Measurements from ENCODE around the gene ESRRG. TPM values are rescaled to one million over a fixed set of nuclear protein-coding genes. Genes with fewer than 3 reads are reported as not detected.
"Not testable (repeated sequence)": the region's sequence is repeated elsewhere in the genome, so short reads cannot be mapped to it uniquely, and the experiment has no call there.

The ESRRG gene
- total RNA-seq, 2 experiments from 2014 or later = not detected

DNA sequence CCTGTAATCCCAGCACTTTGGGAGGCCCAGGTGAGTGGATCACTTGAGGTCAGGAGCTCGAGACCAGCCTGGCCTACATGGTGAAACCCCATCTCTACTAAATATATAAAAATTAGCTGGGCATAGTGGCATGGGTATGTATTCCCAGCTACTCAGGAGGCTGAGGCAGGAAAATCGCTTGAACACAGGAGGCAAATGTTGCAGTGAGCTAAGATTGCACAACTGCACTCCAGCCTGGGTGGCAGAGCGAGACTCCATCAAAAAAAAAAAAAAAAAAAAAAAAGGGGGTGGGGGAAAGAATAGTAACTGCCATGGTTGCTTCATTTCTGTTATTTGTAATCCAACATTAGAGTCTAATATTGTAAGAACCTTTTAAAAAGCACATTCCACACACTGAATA, 193.4 kb downstream of the ESRRG start:
- CTCF ChIA-PET = interaction anchor here (0.7 kb wide), 1 partner anchor 10 kb away, joined by 3 read pairs; no protein-coding TSS in a partner anchor

DNA sequence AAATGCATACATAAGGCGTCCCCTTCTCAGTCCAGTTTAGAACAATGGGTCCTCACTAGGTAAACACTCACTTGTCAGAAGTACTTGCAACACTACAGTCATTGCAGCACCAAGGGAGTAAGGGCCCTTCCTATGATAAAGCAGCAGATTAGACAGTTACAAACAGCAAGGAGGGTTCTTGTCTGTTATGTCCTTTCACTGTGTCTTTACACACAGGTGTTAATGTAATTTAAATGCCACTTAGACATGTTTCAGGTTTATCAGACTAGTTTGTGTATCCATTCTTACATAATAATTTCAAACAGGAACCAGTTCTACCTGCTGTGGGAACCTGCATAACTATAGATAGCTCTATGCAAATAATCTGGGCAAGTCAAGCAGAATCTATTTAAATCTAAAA, 194.4 kb downstream of the ESRRG start:
- CTCF ChIA-PET = interaction anchor here (0.7 kb wide), 1 partner anchor 8 kb away, joined by 3 read pairs; no protein-coding TSS in a partner anchor
- H3K4me3 Mint-ChIP-seq = no peak overlapping the region
- H3K27ac Mint-ChIP-seq = no peak overlapping the region
- H3K27me3 Mint-ChIP-seq = no peaks in the 10 kb centered on the region
- peaks cover 7% of the 10 kb centered on the region for H3K9me3 Mint-ChIP-seq
- POLR2A ChIA-PET = no interaction called here
- no peak for DNase-seq
- H3K4me1 Mint-ChIP-seq = no peaks in the 10 kb centered on the region
- H3K36me3 Mint-ChIP-seq (ENCODE audit: low read depth) = no peaks in the 10 kb centered on the region

More for the DNA sequence above, 193.4 kb downstream of the ESRRG start:
- H3K27me3 Mint-ChIP-seq; H3K27ac Mint-ChIP-seq; POLR2A ChIA-PET; H3K4me3 Mint-ChIP-seq; H3K36me3 Mint-ChIP-seq (ENCODE audit: low read depth); H3K9me3 Mint-ChIP-seq; H3K4me1 Mint-ChIP-seq; DNase-seq: not testable (repeated sequence)

GRCh38 chr1:216523449-216524190, 199.6 kb downstream of the ESRRG start:
- Mint-ChIP-seq H3K4me1 (no peaks in the 10 kb centered on the region), H3K27ac (no peak overlapping the region), H3K36me3 (ENCODE audit: low read depth) (no peaks in the 10 kb centered on the region), H3K9me3 (peaks cover 2% of the 10 kb centered on the region), H3K27me3 (no peaks in the 10 kb centered on the region), H3K4me3 (no peak overlapping the region)
- POLR2A ChIA-PET = no interaction called here
- DNase-seq = no peak
- CTCF ChIA-PET = no interaction called here

DNA sequence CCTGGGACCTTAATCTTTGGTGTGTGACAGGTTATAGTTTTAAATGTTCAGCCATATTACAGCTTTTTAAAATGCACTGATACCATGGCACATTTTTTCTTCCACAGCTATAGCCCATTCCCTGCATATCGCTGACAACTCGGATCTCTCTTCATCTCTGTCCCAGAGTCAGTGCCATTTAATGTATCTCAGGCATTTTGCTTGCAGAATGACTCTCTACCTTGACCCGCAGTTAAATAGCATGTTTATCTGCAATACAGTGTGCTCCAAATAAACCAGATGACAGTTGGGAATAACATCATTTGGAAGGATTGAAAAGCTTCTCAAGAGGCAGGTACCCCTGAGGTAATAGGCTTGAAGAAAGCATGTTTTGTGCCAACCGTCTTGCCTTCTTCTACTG, 200.2 kb downstream of the ESRRG start:
- no peaks in the 10 kb centered on the region for H3K27me3 Mint-ChIP-seq
- no peak overlapping the region for H3K27ac Mint-ChIP-seq
- DNase-seq = no peak
- POLR2A ChIA-PET = no interaction called here
- CTCF ChIA-PET = no interaction called here
- no peak overlapping the region for H3K4me3 Mint-ChIP-seq
- no peaks in the 10 kb centered on the region for H3K4me1 Mint-ChIP-seq
- H3K36me3 Mint-ChIP-seq (ENCODE audit: low read depth) = no peaks in the 10 kb centered on the region
- H3K9me3 Mint-ChIP-seq = peaks cover 2% of the 10 kb centered on the region

DNA sequence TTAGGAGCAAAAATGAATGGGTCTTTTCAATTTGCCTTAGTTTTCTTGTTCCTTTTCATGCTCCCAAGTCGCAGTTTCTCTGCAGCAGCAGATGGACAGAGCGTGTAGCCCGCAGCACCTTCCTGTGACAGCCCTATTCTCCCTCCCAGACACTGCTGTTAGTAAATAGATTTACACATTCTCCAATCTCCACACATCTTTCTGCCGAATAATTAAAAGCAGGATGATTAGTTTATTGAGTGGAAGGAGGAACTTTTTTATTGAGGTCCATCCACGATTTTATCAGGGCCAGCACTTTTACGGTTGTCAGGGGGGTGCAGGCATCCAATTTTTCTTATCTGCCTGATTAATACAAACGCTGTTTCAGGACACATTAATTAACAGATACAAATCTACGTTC, 201.8 kb downstream of the ESRRG start:
- Mint-ChIP-seq H3K36me3 (ENCODE audit: low read depth) (no peaks in the 10 kb centered on the region), H3K27me3 (no peaks in the 10 kb centered on the region), H3K27ac (no peak overlapping the region), H3K4me1 (no peaks in the 10 kb centered on the region), H3K4me3 (no peak overlapping the region), H3K9me3 (peaks cover 2% of the 10 kb centered on the region)
- POLR2A ChIA-PET = no interaction called here
- DNase-seq = no peak
- CTCF ChIA-PET = no interaction called here

DNA sequence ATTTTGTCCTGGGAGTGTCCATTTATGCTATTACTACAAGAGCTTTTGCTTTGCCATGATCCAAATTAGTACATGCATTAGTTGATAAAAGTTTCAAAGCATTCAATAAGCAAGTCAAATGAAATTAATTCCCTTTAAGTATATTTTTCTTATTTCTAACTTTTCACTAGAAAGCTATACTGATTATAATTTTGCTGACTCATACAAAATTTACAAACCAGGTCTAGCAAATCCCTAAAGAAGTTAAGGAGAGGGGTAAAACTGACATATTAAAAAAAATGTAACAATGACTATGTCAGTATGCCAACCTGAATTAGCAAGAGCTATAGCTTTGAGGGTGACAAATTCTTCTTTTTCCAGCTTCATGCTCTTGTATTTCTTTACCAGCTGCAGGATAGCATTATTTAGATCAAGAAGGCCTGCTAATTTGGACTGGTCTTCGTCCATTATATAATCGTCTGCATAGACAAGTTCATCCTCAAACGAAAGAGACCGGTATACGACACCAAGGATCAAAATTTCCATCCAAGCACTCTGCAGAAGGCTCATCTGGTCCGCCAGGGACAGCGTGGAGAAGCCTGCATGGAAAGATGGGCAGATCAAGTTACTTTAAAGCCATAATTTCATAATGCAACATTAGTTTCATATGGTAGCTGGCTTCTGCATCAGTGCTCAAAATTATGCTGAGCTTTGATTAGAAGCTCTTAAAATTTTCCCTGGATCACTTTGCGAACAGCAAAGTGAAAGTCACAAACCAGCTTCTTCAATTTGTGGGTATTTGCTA, 204.2 kb downstream of the ESRRG start:
- Mint-ChIP-seq H3K36me3 (ENCODE audit: low read depth) (no peaks in the 10 kb centered on the region), H3K4me3 (no peak overlapping the region), H3K27ac (no peak overlapping the region), H3K4me1 (no peaks in the 10 kb centered on the region), H3K9me3 (no peaks in the 10 kb centered on the region), H3K27me3 (no peaks in the 10 kb centered on the region)
- POLR2A ChIA-PET = no interaction called here
- DNase-seq = no peak
- CTCF ChIA-PET = interaction anchor here (0.6 kb wide), 1 partner anchor 11 kb away, joined by 3 read pairs; no protein-coding TSS in a partner anchor

GRCh38 chr1:216502528-216503162, 220.6 kb downstream of the ESRRG start:
- no peaks in the 10 kb centered on the region for H3K36me3 Mint-ChIP-seq (ENCODE audit: low read depth)
- CTCF ChIA-PET = no interaction called here
- POLR2A ChIA-PET = no interaction called here
- no peak overlapping the region for H3K27ac Mint-ChIP-seq
- H3K4me1 Mint-ChIP-seq = no peaks in the 10 kb centered on the region
- peaks cover 5% of the 10 kb centered on the region for H3K9me3 Mint-ChIP-seq
- no peak for DNase-seq
- H3K4me3 Mint-ChIP-seq = no peak overlapping the region
- no peaks in the 10 kb centered on the region for H3K27me3 Mint-ChIP-seq

DNA sequence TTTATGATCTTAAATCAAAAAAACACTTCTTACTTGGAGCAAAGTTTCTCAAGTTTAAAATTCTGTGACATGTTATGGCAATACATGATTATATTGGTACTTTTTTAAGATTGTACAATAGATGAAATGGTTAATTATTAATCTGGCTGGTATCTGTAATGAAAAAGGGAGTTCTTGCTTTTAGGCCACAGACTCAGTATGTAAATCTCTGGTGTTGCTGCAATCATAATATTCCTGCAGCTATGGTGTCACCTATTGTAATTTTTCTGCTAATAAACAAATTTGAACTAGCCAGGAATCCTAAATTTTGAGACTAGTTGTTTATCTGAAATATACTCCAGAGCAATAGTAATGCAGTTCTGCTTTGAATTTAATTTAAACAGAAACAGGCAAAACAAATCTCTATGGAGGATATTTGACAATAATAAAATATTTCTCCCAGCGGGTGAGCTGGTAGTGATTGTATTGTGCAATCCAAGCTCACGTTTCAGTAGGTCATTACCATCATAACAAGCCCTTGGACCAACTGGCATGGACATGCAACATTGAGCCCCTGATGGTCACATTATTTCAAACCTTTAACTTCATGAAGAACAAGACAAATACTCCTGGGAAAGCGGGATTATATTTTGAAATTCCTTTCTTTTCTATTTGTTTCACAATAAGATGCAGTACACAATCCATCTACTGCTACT, 222.8 kb downstream of the ESRRG start:
- Mint-ChIP-seq H3K36me3 (ENCODE audit: low read depth) (no peaks in the 10 kb centered on the region), H3K27me3 (no peaks in the 10 kb centered on the region), H3K9me3 (peaks cover 8% of the 10 kb centered on the region), H3K4me1 (no peaks in the 10 kb centered on the region), H3K4me3 (no peak overlapping the region), H3K27ac (no peak overlapping the region)
- DNase-seq = no peak
- CTCF ChIA-PET = no interaction called here
- POLR2A ChIA-PET = no interaction called here

DNA sequence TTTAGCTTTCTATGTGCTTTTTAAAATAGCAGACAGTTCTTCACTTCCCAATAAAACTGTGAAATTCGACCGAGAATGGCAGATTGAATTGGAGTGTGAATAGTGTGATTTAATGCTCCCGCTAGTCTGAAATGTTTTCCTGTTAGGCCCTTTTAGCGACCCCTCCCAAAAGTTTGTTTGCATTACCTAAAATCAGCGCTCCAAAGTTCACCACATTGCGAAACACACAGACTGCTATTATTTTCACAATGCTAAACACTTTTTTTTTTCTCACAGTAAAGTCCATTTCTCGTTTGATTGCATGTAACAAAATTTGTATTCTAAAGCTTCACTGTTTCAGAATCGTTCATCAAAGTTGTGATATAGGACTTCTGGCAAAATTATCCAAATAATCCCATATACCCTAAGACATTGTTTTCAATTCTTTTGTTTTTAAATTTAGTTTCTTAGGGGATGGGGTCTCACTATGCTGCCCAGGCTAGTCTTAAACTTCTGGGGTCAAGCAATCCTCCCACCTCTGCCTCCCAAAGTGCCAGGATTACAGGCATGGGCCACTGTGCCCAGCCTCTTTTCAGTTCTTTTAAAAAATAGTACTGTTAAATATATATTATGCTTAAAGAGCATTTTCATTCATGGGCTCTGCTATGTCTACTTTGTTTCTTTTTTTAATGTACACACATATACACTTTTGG, 223.5 kb downstream of the ESRRG start:
- H3K36me3 Mint-ChIP-seq (ENCODE audit: low read depth) = no peaks in the 10 kb centered on the region

DNA sequence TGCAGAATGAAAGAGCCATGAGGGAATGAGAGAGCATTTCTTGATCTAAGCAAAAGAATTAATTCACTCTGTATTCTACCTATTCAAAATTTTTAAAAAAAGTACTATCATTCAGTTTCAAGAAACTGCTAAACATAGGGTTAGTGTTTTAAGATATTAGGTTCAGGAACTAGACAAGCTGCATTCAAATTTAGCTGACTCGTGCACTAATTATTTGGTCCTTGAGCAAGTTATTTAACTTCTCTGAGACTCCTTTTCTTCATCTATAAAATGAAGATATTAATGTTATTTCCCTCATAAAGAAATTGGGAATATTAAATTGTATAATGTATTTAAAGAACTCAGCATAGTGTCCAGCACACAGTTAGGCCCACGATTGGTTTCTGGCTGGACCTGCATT, 225.0 kb downstream of the ESRRG start:
- POLR2A ChIA-PET = no interaction called here

More for the DNA sequence above, 223.5 kb downstream of the ESRRG start:
- POLR2A ChIA-PET = no interaction called here
- Mint-ChIP-seq H3K27ac (no peak overlapping the region), H3K4me3 (no peak overlapping the region), H3K9me3 (peaks cover 8% of the 10 kb centered on the region), H3K4me1 (no peaks in the 10 kb centered on the region), H3K27me3 (no peaks in the 10 kb centered on the region)
- DNase-seq = no peak
- CTCF ChIA-PET = no interaction called here

DNA sequence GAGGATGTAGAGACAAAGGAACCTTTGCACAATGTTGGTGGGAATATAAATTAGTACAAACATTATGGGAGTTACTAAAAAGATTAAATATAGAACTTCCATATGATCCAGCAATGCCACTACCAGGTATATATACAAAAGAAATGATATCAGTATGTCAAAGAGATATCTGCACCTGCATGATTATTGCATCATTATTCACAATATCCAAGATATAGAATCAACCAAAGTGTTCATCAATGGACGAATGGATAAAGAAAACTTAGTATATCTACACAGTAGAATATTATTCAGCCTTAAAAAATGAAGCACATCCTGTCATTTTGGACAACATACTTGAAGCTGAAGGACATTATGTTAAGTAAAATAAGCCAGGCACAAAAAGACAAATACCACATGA, 238.2 kb downstream of the ESRRG start:
- H3K4me3 Mint-ChIP-seq = no peak overlapping the region

More for the DNA sequence above, 225.0 kb downstream of the ESRRG start:
- CTCF ChIA-PET = no interaction called here
- Mint-ChIP-seq H3K36me3 (ENCODE audit: low read depth) (no peaks in the 10 kb centered on the region), H3K4me1 (no peaks in the 10 kb centered on the region), H3K4me3 (no peak overlapping the region), H3K9me3 (peaks cover 8% of the 10 kb centered on the region), H3K27ac (no peak overlapping the region), H3K27me3 (no peaks in the 10 kb centered on the region)
- DNase-seq = no peak

GRCh38 chr1:216483672-216484401, 239.4 kb downstream of the ESRRG start:
- no peak overlapping the region for H3K27ac Mint-ChIP-seq
- ChIA-PET CTCF (no interaction called here), POLR2A (no interaction called here)
- H3K4me1 Mint-ChIP-seq = no peaks in the 10 kb centered on the region
- no peak overlapping the region for H3K4me3 Mint-ChIP-seq
- DNase-seq = no peak
- H3K27me3 Mint-ChIP-seq = no peaks in the 10 kb centered on the region
- H3K9me3 Mint-ChIP-seq = peaks cover 12% of the 10 kb centered on the region
- H3K36me3 Mint-ChIP-seq (ENCODE audit: low read depth) = no peaks in the 10 kb centered on the region

More for the DNA sequence above, 238.2 kb downstream of the ESRRG start:
- CTCF ChIA-PET = no interaction called here
- no peaks in the 10 kb centered on the region for H3K36me3 Mint-ChIP-seq (ENCODE audit: low read depth)
- POLR2A ChIA-PET = no interaction called here
- DNase-seq = no peak
- H3K9me3 Mint-ChIP-seq = peaks cover 12% of the 10 kb centered on the region
- no peaks in the 10 kb centered on the region for H3K27me3 Mint-ChIP-seq
- H3K27ac Mint-ChIP-seq = no peak overlapping the region
- no peaks in the 10 kb centered on the region for H3K4me1 Mint-ChIP-seq
